Panc1 (cell line): ENCODE results near the gene TMEM62. TPM values are rescaled to one million over a fixed set of nuclear protein-coding genes. Genes with fewer than 3 reads are reported as not detected.
A peak's percentile ranks its signal among the peaks of the same experiment; 100 is the strongest.

Source experiments
- ATAC-seq: fragments of 200-7000 bp; cut with Tn5 transposase; 2 replicates; pipeline ENCODE4 v1.9.1; 2020; ENCODE audit warnings: mild to moderate bottlenecking, moderate library complexity
- BruUV-seq: library from RNA; stranded (reverse); fragments of 400-500 nt; replicated peaks from 2 replicates; lab custom pipeline; 2021; lab: Mats Ljungman, UMichigan
- CTCF ChIA-PET: fragments of 300-600 bp; sonication (Branson Sonifier 250); formaldehyde crosslinking; loops from one replicate; lab custom pipeline; 2022; ENCODE audit warnings: antibody characterized with exemption; lab: Charles Lee
- POLR2A ChIA-PET: fragments of 300-600 bp; sonication (Branson Sonifier 250); formaldehyde crosslinking; loops from one replicate; lab custom pipeline; 2022; ENCODE audit warnings: antibody characterized with exemption; lab: Charles Lee
- DNase-seq: peaks from one replicate; pipeline ENCODE4 v3.0.0-alpha.2; 2010; ENCODE audit warnings: low read depth, low spot score
- H3K27ac ChIP-seq: 2 replicates; pipeline ENCODE4 v1.5.1; 2011; ENCODE audit warnings: mild to moderate bottlenecking, low read length, inconsistent platforms
- H3K27me3 ChIP-seq: fragments of 200-500 bp; sonication (Bioruptor generic); 2 replicates; pipeline ENCODE4 v1.6.0; 2014; ENCODE audit warnings: low read length, inconsistent platforms; ENCODE audit not compliant: control insufficient read depth, insufficient read depth
- H3K36me3 ChIP-seq: fragments of 200-500 bp; sonication (Bioruptor generic); 2 replicates; pipeline ENCODE4 v1.5.1; 2014; ENCODE audit warnings: inconsistent platforms, mild to moderate bottlenecking, low read length, moderate library complexity; ENCODE audit not compliant: control insufficient read depth, insufficient read depth
- H3K4me1 ChIP-seq: 2 replicates; pipeline ENCODE4 v1.5.1; 2011; ENCODE audit warnings: inconsistent platforms, mild to moderate bottlenecking, low read length, moderate library complexity; ENCODE audit not compliant: control insufficient read depth, insufficient read depth
- H3K4me3 ChIP-seq, 2 experiments: 2 replicates each; pipeline ENCODE4 v1.5.1; 2011 to 2012; ENCODE audit warnings: low read depth in 2 of 2, low read length in 2 of 2, mild to moderate bottlenecking in 2 of 2, inconsistent platforms in 1 of 2, moderate library complexity in 1 of 2
- H3K9me3 ChIP-seq: fragments of 200-500 bp; sonication (Bioruptor generic); 2 replicates; pipeline ENCODE4 v1.5.1; 2014; ENCODE audit warnings: low read depth, mild to moderate bottlenecking, inconsistent platforms, low read length, moderate library complexity; ENCODE audit not compliant: control insufficient read depth, insufficient read depth
- POLR2AphosphoS5 ChIP-seq: IDR thresholded peaks from 2 replicates; pipeline ENCODE4 v1.6.1; 2012; ENCODE audit warnings: mild to moderate bottlenecking, low read depth, low read length, moderate library complexity
- SIN3A ChIP-seq: IDR thresholded peaks from 2 replicates; pipeline ENCODE4 v1.6.1; 2012; ENCODE audit warnings: low read depth, mild to moderate bottlenecking, low read length, moderate library complexity, borderline replicate concordance; ENCODE audit not compliant: insufficient read depth
- TCF7L2 ChIP-seq: IDR thresholded peaks from 2 replicates; pipeline ENCODE4 v1.6.1; 2011; ENCODE audit warnings: mild to moderate bottlenecking, low read depth, low read length, inconsistent platforms
- in situ Hi-C: cut with HindIII; loops from 2 replicates; pipeline ENCODE4 v1.10.0; 2016; ENCODE audit warnings: low sequenced_read_pairs, low pct_unique_long_range_greater_than_20kb
- intact Hi-C: fragments of 100-400 bp; cut with micrococcal nuclease; formaldehyde crosslinking; loops from one replicate; pipeline ENCODE4 v1.10.0; 2022; ENCODE audit not compliant: unreplicated experiment
- total RNA-seq: library from RNA; stranded (reverse); gene quantifications from one replicate; pipeline ENCODE4 v1.2.1, GENCODE V29; 2021; ENCODE audit not compliant: unreplicated experiment
- TF ChIP-seq, protein P1 (sequence below), 2 experiments: IDR thresholded peaks; 2 replicates each; pipeline ENCODE4 v1.6.1; 2011 to 2012; ENCODE audit warnings: low read depth in 2 of 2, control low read depth in 1 of 2, low read length in 1 of 2, mild to moderate bottlenecking in 1 of 2, moderate library complexity in 1 of 2; ENCODE audit not compliant: insufficient read depth in 1 of 2
- TF ChIP-seq, protein P2 (sequence below): fragments of 450-650 bp; IDR thresholded peaks from 2 replicates; pipeline ENCODE4 v1.5.1; 2017; ENCODE audit warnings: mild to moderate bottlenecking

Gene TMEM62
- total RNA-seq, 1 experiment from 2014 or later = 20.4 TPM

DNA sequence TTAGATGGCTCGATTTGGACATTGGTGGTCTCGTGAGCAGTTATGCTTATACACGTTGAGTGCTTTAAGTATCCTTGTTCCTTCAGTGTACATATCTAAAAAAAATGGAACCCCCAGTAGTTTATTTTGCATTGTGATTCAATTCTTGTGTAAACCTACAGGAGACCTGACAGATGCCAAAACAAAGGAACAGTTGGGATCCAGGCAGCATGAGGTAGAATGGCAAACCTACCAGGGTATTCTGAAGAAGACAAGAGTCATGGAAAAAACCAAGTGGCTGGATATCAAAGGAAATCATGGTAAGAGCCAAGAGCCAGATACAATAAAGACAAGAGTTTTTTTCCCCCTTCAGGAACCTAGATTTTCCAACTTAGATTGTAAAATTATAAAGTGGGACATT, 2.0 kb downstream of the TMEM62 start:
- no peak for DNase-seq
- in situ Hi-C loops = no loop called here
- no TSS peak for BruUV-seq
- no peak for TF ChIP-seq TCF7L2
- POLR2A ChIA-PET = interaction anchor here (0.7 kb wide), 1 partner anchor 398 kb away, joined by 3 read pairs; the partner anchor contains the start of gene CDAN1
- H3K4me1 ChIP-seq = peaks cover 11% of the 10 kb centered on the region
- H3K27me3 ChIP-seq = no peaks in the 10 kb centered on the region
- H3K27ac ChIP-seq = no peak overlapping the region
- no peak overlapping the region for H3K4me3 ChIP-seq
- peaks cover 4% of the 10 kb centered on the region; the same call in 1 of the 2 replicates for H3K36me3 ChIP-seq
- CTCF ChIA-PET = no interaction called here
- no peak for ATAC-seq
- intact Hi-C loops = no loop called here
- H3K9me3 ChIP-seq = no peaks in the 10 kb centered on the region

DNA sequence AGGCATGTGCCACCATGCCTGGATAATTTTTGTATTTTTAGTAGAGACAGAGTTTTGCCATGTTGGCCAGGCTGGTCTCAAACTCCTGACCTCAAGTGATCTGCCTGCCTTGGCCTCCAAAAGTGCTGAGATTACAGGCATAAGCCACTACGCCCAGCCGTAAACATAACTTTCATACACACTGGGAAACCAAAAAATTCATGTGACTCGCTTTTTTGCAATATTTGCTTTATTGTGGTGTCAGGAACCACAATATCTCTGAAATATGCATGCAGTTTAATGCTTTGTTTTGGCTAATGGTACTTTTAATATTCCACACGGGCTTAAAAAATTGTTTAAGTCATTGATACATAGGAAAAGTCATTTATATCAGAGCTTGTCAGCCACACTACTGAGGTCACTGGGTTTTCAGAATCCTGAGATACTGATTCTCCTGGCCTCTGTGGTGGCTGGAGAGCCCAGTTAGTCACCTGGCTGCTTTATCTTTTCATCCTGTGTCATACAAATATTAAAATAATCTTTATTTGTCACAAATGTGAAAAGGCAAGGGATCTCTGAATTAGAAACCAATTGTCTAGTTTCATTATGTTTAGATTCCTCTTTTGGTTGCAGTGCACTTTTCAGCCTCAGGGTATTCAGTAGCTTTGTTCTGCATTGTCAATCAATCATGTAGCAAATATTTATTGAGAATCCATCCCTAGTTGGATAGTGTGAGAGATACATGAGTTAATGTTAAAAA, 10.0 kb downstream of the TMEM62 start:
- ChIA-PET POLR2A (no interaction called here), CTCF (no interaction called here)
- ATAC-seq (no peak), DNase-seq (no peak)
- in situ Hi-C loops (no loop called here), intact Hi-C loops (no loop called here)
- H3K9me3 ChIP-seq = no peaks in the 10 kb centered on the region
- no peak overlapping the region for H3K4me3 ChIP-seq
- TF ChIP-seq, protein P1, sequence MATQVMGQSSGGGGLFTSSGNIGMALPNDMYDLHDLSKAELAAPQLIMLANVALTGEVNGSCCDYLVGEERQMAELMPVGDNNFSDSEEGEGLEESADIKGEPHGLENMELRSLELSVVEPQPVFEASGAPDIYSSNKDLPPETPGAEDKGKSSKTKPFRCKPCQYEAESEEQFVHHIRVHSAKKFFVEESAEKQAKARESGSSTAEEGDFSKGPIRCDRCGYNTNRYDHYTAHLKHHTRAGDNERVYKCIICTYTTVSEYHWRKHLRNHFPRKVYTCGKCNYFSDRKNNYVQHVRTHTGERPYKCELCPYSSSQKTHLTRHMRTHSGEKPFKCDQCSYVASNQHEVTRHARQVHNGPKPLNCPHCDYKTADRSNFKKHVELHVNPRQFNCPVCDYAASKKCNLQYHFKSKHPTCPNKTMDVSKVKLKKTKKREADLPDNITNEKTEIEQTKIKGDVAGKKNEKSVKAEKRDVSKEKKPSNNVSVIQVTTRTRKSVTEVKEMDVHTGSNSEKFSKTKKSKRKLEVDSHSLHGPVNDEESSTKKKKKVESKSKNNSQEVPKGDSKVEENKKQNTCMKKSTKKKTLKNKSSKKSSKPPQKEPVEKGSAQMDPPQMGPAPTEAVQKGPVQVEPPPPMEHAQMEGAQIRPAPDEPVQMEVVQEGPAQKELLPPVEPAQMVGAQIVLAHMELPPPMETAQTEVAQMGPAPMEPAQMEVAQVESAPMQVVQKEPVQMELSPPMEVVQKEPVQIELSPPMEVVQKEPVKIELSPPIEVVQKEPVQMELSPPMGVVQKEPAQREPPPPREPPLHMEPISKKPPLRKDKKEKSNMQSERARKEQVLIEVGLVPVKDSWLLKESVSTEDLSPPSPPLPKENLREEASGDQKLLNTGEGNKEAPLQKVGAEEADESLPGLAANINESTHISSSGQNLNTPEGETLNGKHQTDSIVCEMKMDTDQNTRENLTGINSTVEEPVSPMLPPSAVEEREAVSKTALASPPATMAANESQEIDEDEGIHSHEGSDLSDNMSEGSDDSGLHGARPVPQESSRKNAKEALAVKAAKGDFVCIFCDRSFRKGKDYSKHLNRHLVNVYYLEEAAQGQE (IDR thresholded peaks at IDR 0.05; ENCODE audit: insufficient read depth in 1 of 2, low read depth in 2 of 2, low read length in 1 of 2) = no peak
- no peak for TF ChIP-seq SIN3A
- no peak for TF ChIP-seq TCF7L2
- TF ChIP-seq, protein P2, sequence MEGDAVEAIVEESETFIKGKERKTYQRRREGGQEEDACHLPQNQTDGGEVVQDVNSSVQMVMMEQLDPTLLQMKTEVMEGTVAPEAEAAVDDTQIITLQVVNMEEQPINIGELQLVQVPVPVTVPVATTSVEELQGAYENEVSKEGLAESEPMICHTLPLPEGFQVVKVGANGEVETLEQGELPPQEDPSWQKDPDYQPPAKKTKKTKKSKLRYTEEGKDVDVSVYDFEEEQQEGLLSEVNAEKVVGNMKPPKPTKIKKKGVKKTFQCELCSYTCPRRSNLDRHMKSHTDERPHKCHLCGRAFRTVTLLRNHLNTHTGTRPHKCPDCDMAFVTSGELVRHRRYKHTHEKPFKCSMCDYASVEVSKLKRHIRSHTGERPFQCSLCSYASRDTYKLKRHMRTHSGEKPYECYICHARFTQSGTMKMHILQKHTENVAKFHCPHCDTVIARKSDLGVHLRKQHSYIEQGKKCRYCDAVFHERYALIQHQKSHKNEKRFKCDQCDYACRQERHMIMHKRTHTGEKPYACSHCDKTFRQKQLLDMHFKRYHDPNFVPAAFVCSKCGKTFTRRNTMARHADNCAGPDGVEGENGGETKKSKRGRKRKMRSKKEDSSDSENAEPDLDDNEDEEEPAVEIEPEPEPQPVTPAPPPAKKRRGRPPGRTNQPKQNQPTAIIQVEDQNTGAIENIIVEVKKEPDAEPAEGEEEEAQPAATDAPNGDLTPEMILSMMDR = no peak
- H3K4me1 ChIP-seq = no peaks in the 10 kb centered on the region
- no peaks in the 10 kb centered on the region for H3K27me3 ChIP-seq
- no TSS peak for BruUV-seq
- H3K27ac ChIP-seq = no peak overlapping the region
- no peaks in the 10 kb centered on the region for H3K36me3 ChIP-seq

DNA sequence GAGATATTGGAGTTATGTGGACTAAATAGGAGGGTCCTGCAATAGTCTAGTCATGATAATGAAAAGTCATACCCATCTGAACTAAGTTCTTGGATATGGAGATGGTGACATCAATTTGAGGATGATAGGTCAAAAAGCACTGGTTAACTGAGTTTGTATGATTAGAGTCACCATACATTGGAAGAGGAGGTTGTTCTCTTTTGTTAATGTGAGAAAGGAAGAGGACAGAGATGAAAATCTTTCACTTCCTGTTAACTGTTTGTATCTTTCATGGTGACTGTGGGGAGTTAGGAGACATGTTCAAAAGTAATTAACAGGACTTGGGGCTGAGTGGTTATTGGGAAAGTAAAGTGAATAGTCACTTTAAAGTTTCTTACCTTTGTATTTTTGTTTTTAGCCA, 11.1 kb downstream of the TMEM62 start:
- TF ChIP-seq POLR2AphosphoS5 = no peak
- TF ChIP-seq, protein P1 (IDR thresholded peaks at IDR 0.05; ENCODE audit: insufficient read depth in 1 of 2, low read depth in 2 of 2, low read length in 1 of 2) = no peak
- TF ChIP-seq TCF7L2 = no peak
- TF ChIP-seq, protein P2 = no peak
- no peak for TF ChIP-seq SIN3A
- Histone ChIP-seq H3K4me3 (no peak overlapping the region), H3K4me1 (no peaks in the 10 kb centered on the region), H3K9me3 (no peaks in the 10 kb centered on the region), H3K27me3 (no peaks in the 10 kb centered on the region), H3K27ac (no peak overlapping the region), H3K36me3 (0 out of 2 replicates have a peak, but pooled peaks cover 3% of the 10 kb centered on the region)
- DNase-seq (no peak), ATAC-seq (no peak)
- in situ Hi-C loops (no loop called here), intact Hi-C loops (no loop called here)
- CTCF ChIA-PET = interaction anchor here (0.6 kb wide), 1 partner anchor 12 kb away, joined by 3 read pairs; no protein-coding TSS in a partner anchor
- POLR2A ChIA-PET = no interaction called here
- BruUV-seq = TSS peak; percentile 35
